ENCODE measurements around the gene ZDHHC4. TPM values are rescaled to one million over a fixed set of nuclear protein-coding genes. Genes with fewer than 3 reads are reported as not detected.

Gene ZDHHC4
- polyA plus RNA-seq, 1 of the 3 experiments (the other 2 are of a cell fraction), result 169 TPM

DNA sequence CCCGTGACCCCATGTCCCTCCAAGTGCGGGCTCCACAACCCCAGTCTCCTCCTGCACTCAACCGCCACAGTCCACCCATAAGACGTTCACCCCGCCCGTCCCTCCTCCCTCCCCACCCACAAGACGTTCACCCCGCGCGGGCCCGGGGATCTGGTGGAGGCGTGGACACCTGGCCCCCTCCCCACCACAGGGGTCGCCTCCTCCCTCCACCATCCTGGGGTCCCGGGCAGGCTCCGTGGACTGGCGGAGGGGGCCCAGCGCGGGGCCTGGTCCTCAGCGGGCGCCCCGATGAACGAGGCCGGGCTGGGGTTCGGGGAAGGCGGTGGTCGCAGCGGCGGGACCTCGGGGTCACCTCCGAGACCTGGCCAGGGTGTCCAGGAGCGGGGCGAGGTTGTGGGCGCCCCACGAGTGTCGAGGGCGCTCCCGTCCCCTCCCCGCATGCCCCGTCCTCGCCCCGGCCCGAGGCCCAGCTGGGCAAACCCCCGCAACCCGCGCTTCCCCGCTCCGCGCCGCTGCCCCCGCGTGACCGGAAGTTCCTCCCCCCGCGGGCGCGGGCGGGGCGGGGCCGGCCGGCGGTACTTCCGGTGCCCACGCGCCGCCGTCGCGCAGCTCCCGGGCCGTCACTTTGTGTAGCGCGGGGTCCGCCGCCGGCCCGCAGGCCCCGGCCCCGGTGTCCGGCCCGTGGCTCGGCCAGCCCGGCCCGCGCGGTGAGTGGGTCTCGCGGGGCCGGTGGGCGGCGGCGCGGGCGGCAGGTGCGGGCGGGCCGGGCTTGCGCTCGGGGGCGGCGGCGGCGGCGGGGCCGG is 59.7 kb downstream of the ZDHHC4 start, which contains the start of gene ZNF316 (continued):
- TF ChIP-seq, protein P1, sequence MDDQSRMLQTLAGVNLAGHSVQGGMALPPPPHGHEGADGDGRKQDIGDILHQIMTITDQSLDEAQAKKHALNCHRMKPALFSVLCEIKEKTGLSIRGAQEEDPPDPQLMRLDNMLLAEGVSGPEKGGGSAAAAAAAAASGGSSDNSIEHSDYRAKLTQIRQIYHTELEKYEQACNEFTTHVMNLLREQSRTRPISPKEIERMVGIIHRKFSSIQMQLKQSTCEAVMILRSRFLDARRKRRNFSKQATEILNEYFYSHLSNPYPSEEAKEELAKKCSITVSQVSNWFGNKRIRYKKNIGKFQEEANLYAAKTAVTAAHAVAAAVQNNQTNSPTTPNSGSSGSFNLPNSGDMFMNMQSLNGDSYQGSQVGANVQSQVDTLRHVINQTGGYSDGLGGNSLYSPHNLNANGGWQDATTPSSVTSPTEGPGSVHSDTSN (IDR thresholded peaks at IDR 0.05), result peak; percentile 36; the same call in 1 of the 2 replicates
- TF ChIP-seq TAF1 (IDR thresholded peaks at IDR 0.05; ENCODE audit: borderline replicate concordance, low read depth, low read length) (peak; percentile 75), NRF1 (IDR thresholded peaks at IDR 0.05; ENCODE audit: low read depth, low read length) (0 out of 2 replicates have a peak, but pooled peaks have one; percentile 7), FOXJ3 (CRISPR knock-in tag; IDR thresholded peaks at IDR 0.05) (no peak), TCF12 (IDR thresholded peaks at IDR 0.05) (no peak), MEF2A (IDR thresholded peaks at IDR 0.05; ENCODE audit: borderline replicate concordance, low read depth) (no peak), CHD2 (IDR thresholded peaks at IDR 0.05; ENCODE audit: low read length, partially characterized antibody) (peak; percentile 13)
- TF ChIP-seq, protein P2, sequence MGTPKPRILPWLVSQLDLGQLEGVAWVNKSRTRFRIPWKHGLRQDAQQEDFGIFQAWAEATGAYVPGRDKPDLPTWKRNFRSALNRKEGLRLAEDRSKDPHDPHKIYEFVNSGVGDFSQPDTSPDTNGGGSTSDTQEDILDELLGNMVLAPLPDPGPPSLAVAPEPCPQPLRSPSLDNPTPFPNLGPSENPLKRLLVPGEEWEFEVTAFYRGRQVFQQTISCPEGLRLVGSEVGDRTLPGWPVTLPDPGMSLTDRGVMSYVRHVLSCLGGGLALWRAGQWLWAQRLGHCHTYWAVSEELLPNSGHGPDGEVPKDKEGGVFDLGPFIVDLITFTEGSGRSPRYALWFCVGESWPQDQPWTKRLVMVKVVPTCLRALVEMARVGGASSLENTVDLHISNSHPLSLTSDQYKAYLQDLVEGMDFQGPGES (IDR thresholded peaks at IDR 0.05; ENCODE audit: low read depth, low read length), result no peak

DNA sequence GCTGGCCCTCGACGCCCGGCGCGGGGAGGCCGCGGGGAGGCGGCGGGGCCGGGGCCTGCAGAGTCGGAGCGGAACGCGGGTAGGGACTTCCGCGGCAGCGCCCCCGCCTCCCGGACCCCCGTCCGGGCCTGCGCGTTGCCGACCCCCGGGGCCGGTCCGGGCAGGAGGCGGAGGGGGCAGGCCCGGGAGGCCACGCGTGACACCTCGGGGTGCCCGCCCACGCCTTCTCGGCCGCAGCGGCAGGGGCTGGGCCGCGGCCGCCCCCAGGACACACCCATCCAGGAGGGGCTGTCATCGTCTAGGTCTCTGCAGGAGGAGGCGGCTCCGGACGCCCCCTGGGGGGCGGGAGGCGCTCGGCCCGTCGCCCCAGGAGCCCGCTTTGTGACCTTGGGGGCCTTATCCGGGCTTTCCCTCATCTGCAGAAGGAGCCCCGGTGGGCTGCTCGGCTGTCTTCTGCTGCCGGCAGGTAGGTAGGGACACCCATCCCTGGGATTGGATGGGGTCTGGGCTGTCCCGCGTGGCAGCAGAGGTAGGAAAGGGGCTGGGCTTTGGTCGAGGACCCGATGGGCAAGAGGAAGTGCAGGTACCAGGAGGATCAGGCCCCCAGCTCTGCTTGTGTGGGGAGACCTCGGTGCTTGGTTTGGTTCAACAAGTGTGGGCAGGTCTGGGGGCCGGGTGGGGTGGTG is 60.4 kb downstream of the ZDHHC4 start:
- Histone ChIP-seq H3K4me1 (ENCODE audit: control insufficient read depth in 1 of 2, insufficient read depth in 2 of 2, low read depth in 1 of 2, low read length in 1 of 2) (peaks cover 5 to 15% of the 10 kb centered on the region in 2 experiments; a peak in 2 of 4 replicates), H3K79me2 (ENCODE audit: insufficient read depth) (peaks cover 56% of the 10 kb centered on the region), H3F3A (replicated peaks; ENCODE audit: insufficient read depth) (no peaks in the 10 kb centered on the region), H3K9me2 (no peaks in the 10 kb centered on the region), H3K9me3 (no peaks in the 10 kb centered on the region), H3K36me3 (replicated peaks in 1 of 2; ENCODE audit: control insufficient read depth in 1 of 2, insufficient read depth in 2 of 2, low read length in 1 of 2) (peaks cover 22 to 34% of the 10 kb centered on the region in 2 experiments), H3K4me3 (ENCODE audit: low read depth in 2 of 2, low read length in 1 of 2) (peak overlapping the region; percentile 68 to 89), H3K27ac (ENCODE audit: low read depth in 2 of 2, low read length in 1 of 2) (peak overlapping the region in 1 of 2 experiments; percentile 67; a peak in 1 of 4 replicates), H3K9ac (peak overlapping the region; percentile 69; the same call in 1 of the 2 replicates), H3K4me2 (peak overlapping the region; percentile 99), H3K27me3 (ENCODE audit: insufficient read depth) (no peaks in the 10 kb centered on the region), H4K20me1 (ENCODE audit: insufficient read depth) (peaks cover 13% of the 10 kb centered on the region; the same call in 1 of the 2 replicates), H2AFZ (ENCODE audit: low read depth) (peak overlapping the region; percentile 73; the same call in 1 of the 2 replicates)
- ChIA-PET POLR2A (interaction anchor here (0.9 to 1.0 kb wide), 3 partner anchors 21 to 47 kb away, joined by 4 to 9 read pairs (median 6); partner anchors contain the start of genes INTS15 and ZNF853), CTCF (interaction anchor here (0.7 to 2.0 kb wide), 2 partner anchors 48 to 75 kb away, joined by 3 to 6 read pairs; partner anchors contain the start of gene INTS15)
- DNase-seq, result peak; percentile 98
- WGBS (ENCODE audit: low lambda C conversion rate), result 2% methylated on average over 26 of the region's 60 CpGs
- TF ChIP-seq ELF1 (IDR thresholded peaks at IDR 0.05), result no peak
- TF ChIP-seq SMC3 (IDR thresholded peaks at IDR 0.05; ENCODE audit: low read depth, low read length), result peak; percentile 20; the same call in 1 of the 2 replicates
- TF ChIP-seq MXI1 (IDR thresholded peaks at IDR 0.05; ENCODE audit: low read depth, low read length), result peak; percentile 54; the same call in 1 of the 2 replicates
- TF ChIP-seq, protein P2 (IDR thresholded peaks at IDR 0.05; ENCODE audit: low read depth, low read length), result no peak
- TF ChIP-seq RAD21 (IDR thresholded peaks at IDR 0.05; ENCODE audit: low read length), result peak; percentile 46
- no peak for TF ChIP-seq YY1 (IDR thresholded peaks at IDR 0.05; ENCODE audit: low read depth)
- no peak for TF ChIP-seq FOSL2 (IDR thresholded peaks at IDR 0.05; ENCODE audit: borderline replicate concordance, low read depth)
- TF ChIP-seq EP300 (IDR thresholded peaks at IDR 0.05; ENCODE audit: borderline replicate concordance in 1 of 2, low read depth in 1 of 2, low read length in 1 of 2), result no peak
- TF ChIP-seq, protein P3, sequence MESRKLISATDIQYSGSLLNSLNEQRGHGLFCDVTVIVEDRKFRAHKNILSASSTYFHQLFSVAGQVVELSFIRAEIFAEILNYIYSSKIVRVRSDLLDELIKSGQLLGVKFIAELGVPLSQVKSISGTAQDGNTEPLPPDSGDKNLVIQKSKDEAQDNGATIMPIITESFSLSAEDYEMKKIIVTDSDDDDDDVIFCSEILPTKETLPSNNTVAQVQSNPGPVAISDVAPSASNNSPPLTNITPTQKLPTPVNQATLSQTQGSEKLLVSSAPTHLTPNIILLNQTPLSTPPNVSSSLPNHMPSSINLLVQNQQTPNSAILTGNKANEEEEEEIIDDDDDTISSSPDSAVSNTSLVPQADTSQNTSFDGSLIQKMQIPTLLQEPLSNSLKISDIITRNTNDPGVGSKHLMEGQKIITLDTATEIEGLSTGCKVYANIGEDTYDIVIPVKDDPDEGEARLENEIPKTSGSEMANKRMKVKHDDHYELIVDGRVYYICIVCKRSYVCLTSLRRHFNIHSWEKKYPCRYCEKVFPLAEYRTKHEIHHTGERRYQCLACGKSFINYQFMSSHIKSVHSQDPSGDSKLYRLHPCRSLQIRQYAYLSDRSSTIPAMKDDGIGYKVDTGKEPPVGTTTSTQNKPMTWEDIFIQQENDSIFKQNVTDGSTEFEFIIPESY (IDR thresholded peaks at IDR 0.05; ENCODE audit: borderline replicate concordance, low read depth), result no peak
- no peak for TF ChIP-seq JUND (IDR thresholded peaks at IDR 0.05)
- TF ChIP-seq, protein P4, sequence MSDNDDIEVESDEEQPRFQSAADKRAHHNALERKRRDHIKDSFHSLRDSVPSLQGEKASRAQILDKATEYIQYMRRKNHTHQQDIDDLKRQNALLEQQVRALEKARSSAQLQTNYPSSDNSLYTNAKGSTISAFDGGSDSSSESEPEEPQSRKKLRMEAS (IDR thresholded peaks at IDR 0.05; ENCODE audit: low read depth), result no peak
- TF ChIP-seq, protein P5, sequence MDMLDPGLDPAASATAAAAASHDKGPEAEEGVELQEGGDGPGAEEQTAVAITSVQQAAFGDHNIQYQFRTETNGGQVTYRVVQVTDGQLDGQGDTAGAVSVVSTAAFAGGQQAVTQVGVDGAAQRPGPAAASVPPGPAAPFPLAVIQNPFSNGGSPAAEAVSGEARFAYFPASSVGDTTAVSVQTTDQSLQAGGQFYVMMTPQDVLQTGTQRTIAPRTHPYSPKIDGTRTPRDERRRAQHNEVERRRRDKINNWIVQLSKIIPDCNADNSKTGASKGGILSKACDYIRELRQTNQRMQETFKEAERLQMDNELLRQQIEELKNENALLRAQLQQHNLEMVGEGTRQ (IDR thresholded peaks at IDR 0.05; ENCODE audit: borderline replicate concordance, low read depth, low read length), result no peak
- no peak for TF ChIP-seq TCF12 (IDR thresholded peaks at IDR 0.05)
- TF ChIP-seq RCOR1 (IDR thresholded peaks at IDR 0.05; ENCODE audit: low read length), result no peak
- no peak; the same call in 1 of the 2 replicates for TF ChIP-seq SIN3A (IDR thresholded peaks at IDR 0.05; ENCODE audit: borderline replicate concordance, low read depth, low read length)
- no peak for TF ChIP-seq RXRA (IDR thresholded peaks at IDR 0.05; ENCODE audit: borderline replicate concordance, low read depth)
- no peak for TF ChIP-seq TEAD4 (IDR thresholded peaks at IDR 0.05; ENCODE audit: borderline replicate concordance, insufficient read depth)
